Natural killer cell treated with Interleukin-12 subunit alpha and Interleukin-12 subunit beta and Interleukin-15 and Interleukin-18, amount 100 ng/mL, for 72 hours (primary cell): ENCODE results near the gene RAP1B. TPM values are rescaled to one million over a fixed set of nuclear protein-coding genes. Genes with fewer than 3 reads are reported as not detected.
A peak's percentile ranks its signal among the peaks of the same experiment; 100 is the strongest.

Experiments used
- ATAC-seq, 2 donors: fragments of 150-1000 bp; cut with Tn5 transposase in 1 of 2; sonication (Bioruptor Pico), chemical (Tn5 transposase) in 1 of 2; 2 replicates each; pipeline ENCODE4 v1.10.0; 2021
- DNase-seq: peaks from one replicate; pipeline ENCODE4 v3.0.0; 2022; ENCODE audit warnings: low spot score
- H3K27ac Mint-ChIP-seq, 2 donors: 1 replicate in 1 of 2; 2 replicates in 1 of 2; pipeline ENCODE4 v1.8.0; 2022; ENCODE audit warnings: mixed read lengths in 2 of 2, mild to moderate bottlenecking in 1 of 2, moderate library complexity in 1 of 2
- H3K27me3 Mint-ChIP-seq, 2 donors: 1 replicate in 1 of 2; 2 replicates in 1 of 2; pipeline ENCODE4 v1.8.0; 2022; ENCODE audit warnings: mixed read lengths in 2 of 2
- H3K36me3 Mint-ChIP-seq: one replicate; pipeline ENCODE4 v1.8.0; 2022; ENCODE audit warnings: mixed read lengths
- H3K4me1 Mint-ChIP-seq, 2 donors: 1 replicate in 1 of 2; 2 replicates in 1 of 2; pipeline ENCODE4 v1.8.0; 2022; ENCODE audit warnings: low read depth in 2 of 2, mixed read lengths in 2 of 2, mild to moderate bottlenecking in 1 of 2
- H3K4me3 Mint-ChIP-seq: one replicate; pipeline ENCODE4 v1.8.0; 2022; ENCODE audit warnings: mixed read lengths
- H3K9me3 Mint-ChIP-seq: 2 replicates; pipeline ENCODE4 v1.8.0; 2022; ENCODE audit warnings: mixed read lengths
- total RNA-seq, 2 donors: library from RNA; stranded (reverse); gene quantifications; one replicate each; pipeline ENCODE4 v1.2.3, GENCODE V29; 2022

Gene RAP1B
- total RNA-seq, 2 donors from 2014 or later: 328 to 448 TPM

DNA sequence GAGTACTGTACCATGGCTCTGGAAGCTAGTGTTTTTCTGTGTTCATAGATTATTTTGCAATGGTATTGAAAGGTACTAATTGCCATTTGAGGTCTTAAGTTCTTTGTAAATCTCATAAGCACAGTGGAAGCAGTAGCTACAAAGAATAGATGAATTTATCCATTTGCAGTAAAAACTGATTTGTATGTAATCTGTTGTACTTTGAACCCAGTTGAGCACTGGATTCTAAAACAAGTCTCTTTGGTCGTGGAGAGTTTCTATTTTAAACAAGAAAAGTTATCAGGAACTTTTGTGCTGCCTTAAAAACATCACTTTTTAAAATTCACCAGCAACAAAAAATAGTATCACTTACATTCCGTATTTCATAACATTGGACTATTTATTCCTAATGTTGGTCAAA, 4.1 kb downstream of the RAP1B start:
- ATAC-seq (no peak), DNase-seq (no peak)
- Mint-ChIP-seq H3K4me1 (peaks cover 48 to 66% of the 10 kb centered on the region in 2 donors), H3K36me3 (peaks cover 35% of the 10 kb centered on the region), H3K4me3 (peak overlapping the region; percentile 99), H3K9me3 (no peaks in the 10 kb centered on the region), H3K27me3 (no peaks in the 10 kb centered on the region), H3K27ac (peak overlapping the region; percentile 99)

DNA sequence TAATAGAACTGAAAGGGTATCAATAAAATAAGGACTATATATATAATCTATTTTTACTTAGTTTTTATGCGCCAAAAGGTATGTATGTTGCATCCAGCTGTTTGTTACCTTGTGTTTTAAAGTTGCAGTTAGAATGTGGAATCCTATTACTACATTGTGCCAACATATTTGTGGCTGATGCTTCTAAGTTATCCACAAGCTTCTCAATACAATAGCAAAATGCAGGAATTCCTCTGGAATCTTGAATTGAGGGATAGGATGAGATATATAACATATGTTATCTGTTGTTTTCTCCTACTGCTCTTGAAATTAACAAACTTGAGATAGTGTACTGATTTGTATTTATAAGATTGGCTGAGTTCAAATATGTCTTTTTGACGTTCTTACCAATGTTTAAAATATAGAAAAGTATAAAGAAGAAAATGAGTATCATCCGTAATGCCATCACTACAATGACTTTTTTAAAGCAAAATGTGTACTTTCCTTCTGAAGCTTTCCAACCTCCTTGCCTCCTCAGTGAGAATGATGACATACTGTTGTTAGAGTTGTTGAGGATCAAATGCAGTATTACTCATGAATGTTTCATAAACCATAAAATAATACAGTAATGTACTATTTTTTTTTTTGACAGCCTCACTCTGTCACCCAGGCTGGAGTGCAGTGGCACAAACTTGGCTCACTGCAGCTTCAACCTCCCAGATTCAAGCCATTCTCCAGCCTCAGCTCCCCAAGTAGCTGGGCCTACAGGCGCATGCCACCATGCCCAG, 6.6 kb downstream of the RAP1B start:
- no peak for DNase-seq
- peak overlapping the region; percentile 39 for H3K4me3 Mint-ChIP-seq
- H3K36me3 Mint-ChIP-seq: peaks cover 28% of the 10 kb centered on the region
- H3K9me3 Mint-ChIP-seq: no peaks in the 10 kb centered on the region
- H3K27ac Mint-ChIP-seq: peak overlapping the region; percentile 99
- peak; percentile 52 to 75 for ATAC-seq
- H3K4me1 Mint-ChIP-seq: peaks cover 64 to 77% of the 10 kb centered on the region in 2 donors
- no peaks in the 10 kb centered on the region for H3K27me3 Mint-ChIP-seq

DNA sequence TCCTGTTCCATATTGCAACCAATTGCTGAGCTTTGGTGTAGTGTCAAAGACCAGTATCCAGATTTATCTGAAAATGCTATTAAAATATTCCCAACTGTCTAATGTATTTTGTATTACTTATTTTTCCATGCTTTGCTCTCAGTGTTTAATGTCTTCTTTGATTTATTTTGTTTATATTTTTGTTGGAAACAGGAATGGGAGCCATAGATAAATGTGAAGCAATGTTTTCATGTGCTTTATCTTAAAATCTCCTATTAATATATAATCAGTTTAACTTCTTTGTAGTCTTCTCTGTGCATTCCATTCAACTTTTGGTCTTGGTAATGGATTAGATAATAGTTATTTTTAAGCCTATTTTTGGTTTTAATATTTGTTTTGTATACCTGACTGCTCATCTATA, 8.8 kb downstream of the RAP1B start:
- no peak for ATAC-seq
- H3K4me3 Mint-ChIP-seq: peak overlapping the region; percentile 44
- DNase-seq: no peak
- H3K27ac Mint-ChIP-seq: peak overlapping the region; percentile 99
- H3K9me3 Mint-ChIP-seq: no peaks in the 10 kb centered on the region
- peaks cover 66 to 75% of the 10 kb centered on the region in 2 donors for H3K4me1 Mint-ChIP-seq
- H3K36me3 Mint-ChIP-seq: peaks cover 16% of the 10 kb centered on the region
- no peaks in the 10 kb centered on the region for H3K27me3 Mint-ChIP-seq

DNA sequence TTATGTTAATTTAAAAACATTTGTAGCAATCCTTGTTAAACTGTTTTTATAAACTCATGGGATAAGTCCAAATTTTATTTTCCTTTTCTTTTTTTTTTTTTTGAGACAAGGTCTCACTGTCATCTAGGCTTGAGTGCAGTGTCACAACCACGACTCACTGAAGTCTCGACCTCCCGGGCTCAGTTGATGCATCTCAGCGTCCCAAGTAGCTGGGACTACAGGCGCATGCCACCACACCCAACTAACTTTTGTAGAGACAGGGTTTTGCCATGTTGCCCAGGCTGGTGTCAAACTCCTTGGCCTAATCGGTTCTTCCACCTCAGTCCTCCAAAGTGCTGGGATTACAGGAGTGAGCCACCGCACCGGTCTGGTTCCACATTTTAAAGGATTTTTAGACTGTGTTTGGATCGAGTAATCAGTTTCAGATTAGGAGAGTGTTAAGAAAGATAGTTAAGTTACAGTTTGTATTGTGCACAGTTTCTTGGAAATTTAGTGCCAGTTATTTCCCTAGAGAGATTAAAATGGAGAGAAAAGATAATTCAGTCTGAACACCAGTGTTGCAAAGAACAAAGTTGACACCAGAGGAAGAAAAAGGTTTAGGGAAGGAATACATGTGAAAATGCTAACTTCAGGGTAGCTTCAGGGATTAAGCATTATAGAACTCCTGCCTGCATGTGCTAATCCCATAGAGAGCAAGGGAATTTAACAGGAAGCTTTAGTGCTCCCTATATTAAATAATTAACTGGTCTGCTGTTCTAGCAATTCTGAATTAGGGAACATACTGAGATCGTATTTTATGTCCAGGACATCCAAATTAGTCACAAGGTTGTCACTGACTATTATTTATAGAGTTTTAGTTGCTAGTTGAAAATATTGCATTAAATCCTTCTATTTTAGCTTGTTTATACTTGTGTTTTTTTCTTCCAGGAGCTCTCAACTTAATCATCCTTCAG, 10.1 kb downstream of the RAP1B start:
- no peak for ATAC-seq
- Mint-ChIP-seq H3K4me3 (peak overlapping the region; percentile 77), H3K4me1 (peaks cover 62 to 72% of the 10 kb centered on the region in 2 donors), H3K27ac (peak overlapping the region; percentile 66 to 99), H3K36me3 (peaks cover 19% of the 10 kb centered on the region), H3K9me3 (no peaks in the 10 kb centered on the region), H3K27me3 (no peaks in the 10 kb centered on the region)
- no peak for DNase-seq

DNA sequence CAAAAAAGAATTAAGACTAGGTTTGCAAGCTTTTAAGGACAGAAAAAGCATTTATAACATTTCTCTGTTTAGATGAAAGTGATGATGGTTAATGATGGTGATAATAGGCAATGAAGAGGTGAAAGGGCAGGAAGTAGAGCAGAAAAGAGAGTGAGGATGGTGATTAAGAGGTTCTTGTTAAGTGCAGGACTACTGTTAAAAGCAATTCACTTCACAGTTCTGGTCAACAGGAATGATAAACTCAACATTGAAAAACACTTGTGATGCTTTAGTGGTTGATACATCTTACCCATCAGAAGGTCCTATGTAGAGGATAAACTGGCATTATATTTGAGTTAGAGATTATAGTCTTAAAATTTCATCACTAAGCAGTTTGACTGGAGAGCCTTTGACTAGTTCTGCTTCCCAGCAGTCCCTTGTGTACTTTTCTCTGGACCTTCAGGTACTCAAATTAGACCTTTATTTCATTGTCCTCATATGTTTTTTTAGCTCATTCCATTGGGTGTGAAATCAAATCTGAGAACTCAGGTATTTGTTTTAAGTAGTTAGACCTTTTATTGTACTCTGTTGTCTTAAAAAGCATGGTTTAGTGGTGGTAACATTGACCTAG, 10.9 kb downstream of the RAP1B start:
- H3K4me1 Mint-ChIP-seq: peaks cover 69 to 79% of the 10 kb centered on the region in 2 donors
- H3K27ac Mint-ChIP-seq: peak overlapping the region; percentile 66 to 99
- H3K9me3 Mint-ChIP-seq: no peaks in the 10 kb centered on the region
- peak overlapping the region; percentile 77 for H3K4me3 Mint-ChIP-seq
- H3K27me3 Mint-ChIP-seq: no peaks in the 10 kb centered on the region
- ATAC-seq: peak in 1 of 2 donors; percentile 60
- peaks cover 27% of the 10 kb centered on the region for H3K36me3 Mint-ChIP-seq
- no peak for DNase-seq

DNA sequence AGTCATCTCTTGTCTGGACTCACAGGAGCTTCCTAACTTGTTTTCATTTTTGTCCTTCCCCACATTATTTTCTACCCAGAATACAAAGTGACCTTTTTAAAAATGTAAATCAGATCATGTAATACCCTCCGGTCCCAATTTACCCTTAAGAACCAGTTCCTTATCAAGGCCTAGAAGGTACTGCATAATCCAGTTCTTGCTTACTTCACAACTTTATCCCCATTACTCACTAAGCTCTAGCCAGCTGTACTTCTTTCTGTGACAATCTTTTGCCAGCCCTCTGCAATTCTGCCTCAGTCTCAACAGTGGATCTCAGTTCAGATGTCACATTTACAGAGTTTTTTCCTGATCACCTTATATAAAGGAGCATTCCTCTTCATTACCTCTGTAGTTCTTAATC, 11.6 kb downstream of the RAP1B start:
- H3K4me1 Mint-ChIP-seq: peaks cover 73 to 83% of the 10 kb centered on the region in 2 donors
- DNase-seq (no peak), ATAC-seq (peak in 1 of 2 donors; percentile 54)
- no peaks in the 10 kb centered on the region for H3K27me3 Mint-ChIP-seq
- H3K36me3 Mint-ChIP-seq: peaks cover 33% of the 10 kb centered on the region
- peak overlapping the region; percentile 66 to 99 for H3K27ac Mint-ChIP-seq
- no peaks in the 10 kb centered on the region for H3K9me3 Mint-ChIP-seq
- peak overlapping the region; percentile 77 for H3K4me3 Mint-ChIP-seq

DNA sequence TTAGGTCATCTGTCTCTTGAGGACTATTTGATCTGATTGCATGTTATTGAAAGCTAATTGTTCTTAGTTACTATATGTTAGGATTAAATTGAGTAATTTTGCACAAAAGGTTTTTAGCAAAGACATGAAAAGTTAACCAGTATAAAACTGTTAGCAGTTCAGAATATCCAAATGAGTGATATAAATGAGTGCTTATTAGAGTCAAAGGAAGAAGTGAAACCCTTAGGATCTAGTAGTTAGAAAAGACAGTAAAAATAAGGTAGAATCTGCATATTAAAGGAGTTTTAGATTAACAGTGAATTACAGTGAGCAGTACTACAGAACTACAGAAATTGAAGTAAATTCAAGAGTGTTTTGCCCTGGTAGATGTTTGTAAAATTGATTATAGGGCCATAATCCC, 12.4 kb downstream of the RAP1B start:
- Mint-ChIP-seq H3K4me1 (peaks cover 76 to 85% of the 10 kb centered on the region in 2 donors), H3K27ac (peak overlapping the region; percentile 66 to 99), H3K27me3 (no peaks in the 10 kb centered on the region), H3K4me3 (peak overlapping the region; percentile 77), H3K9me3 (no peaks in the 10 kb centered on the region), H3K36me3 (peaks cover 42% of the 10 kb centered on the region)
- ATAC-seq (no peak), DNase-seq (no peak)

DNA sequence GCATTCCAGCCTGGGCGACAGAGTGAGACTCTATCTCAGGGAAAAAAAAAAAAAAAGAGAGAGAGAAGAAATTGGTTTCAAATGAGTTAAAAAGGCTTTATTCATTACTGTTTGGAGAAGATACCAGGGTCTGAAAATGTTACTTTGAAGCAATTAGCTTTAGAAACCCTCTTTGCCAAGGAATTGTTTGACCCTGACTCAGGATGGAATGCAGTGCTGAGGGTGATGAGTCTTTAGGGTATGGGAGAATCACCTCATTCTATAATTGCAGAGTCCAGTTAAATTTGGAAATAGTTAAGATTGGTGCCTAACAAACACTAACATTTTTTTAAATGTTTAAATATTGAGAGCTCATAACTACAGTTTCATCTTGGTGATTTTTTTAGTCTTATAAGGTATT, 13.3 kb downstream of the RAP1B start:
- no peaks in the 10 kb centered on the region for H3K9me3 Mint-ChIP-seq
- peak overlapping the region; percentile 66 to 99 for H3K27ac Mint-ChIP-seq
- H3K4me1 Mint-ChIP-seq: peaks cover 77 to 83% of the 10 kb centered on the region in 2 donors
- DNase-seq (no peak), ATAC-seq (no peak)
- H3K36me3 Mint-ChIP-seq: peaks cover 44% of the 10 kb centered on the region
- peak overlapping the region; percentile 77 for H3K4me3 Mint-ChIP-seq
- H3K27me3 Mint-ChIP-seq: no peaks in the 10 kb centered on the region

DNA sequence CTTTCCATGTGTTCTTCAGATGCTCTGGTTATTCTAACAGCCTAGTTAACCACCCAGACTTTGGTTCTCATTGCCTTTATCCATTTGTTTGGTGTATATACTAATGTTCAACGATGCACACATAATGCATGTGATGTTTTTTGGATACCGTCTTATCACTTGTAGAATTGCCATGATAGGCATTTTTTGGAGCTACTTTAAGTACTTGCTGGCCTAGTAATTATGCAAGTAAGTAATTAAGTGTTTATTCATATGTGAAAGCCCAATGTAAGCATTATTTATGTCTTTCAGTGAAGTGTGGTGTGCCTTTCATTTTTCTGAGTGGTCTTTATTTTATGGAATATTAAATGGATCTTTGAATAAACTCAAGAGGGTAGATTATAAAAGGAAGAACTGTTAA, 14.2 kb downstream of the RAP1B start:
- ATAC-seq: no peak
- H3K27ac Mint-ChIP-seq: peak overlapping the region; percentile 62 to 79
- peak overlapping the region; percentile 70 for H3K4me3 Mint-ChIP-seq
- H3K9me3 Mint-ChIP-seq: no peaks in the 10 kb centered on the region
- no peak for DNase-seq
- no peaks in the 10 kb centered on the region for H3K27me3 Mint-ChIP-seq
- H3K4me1 Mint-ChIP-seq: peaks cover 75 to 81% of the 10 kb centered on the region in 2 donors
- H3K36me3 Mint-ChIP-seq: peaks cover 49% of the 10 kb centered on the region

DNA sequence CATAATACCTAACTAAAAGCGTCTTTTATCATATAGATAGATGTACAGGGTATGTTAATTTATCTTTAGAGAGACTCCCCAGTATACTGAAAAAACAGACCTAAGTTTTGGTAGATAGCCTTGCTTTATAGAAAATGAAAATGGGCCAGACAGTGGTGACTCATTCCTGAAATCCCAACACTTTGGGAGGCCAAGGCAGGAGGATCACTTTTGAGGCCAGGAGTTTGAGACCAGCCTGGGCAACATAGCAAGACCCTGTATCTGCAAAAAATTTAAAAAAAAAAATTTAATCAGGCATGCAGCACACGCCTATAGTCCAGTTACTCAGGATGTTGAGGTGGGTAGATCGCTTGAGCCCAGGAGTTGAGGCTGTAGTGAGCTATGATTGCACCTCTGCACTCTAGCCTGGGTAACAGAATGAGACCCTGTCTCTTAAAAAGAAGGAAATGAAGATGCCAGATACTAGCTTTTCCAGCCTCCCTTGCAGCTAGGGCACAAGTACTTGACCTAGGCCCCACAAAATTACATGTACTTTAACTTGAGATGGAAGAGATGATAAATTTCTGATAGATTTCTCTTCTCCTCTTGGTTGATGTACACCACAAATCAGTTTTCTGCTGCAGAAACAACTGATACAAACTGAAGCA, 17.1 kb downstream of the RAP1B start:
- H3K27me3 Mint-ChIP-seq: no peaks in the 10 kb centered on the region
- H3K4me3 Mint-ChIP-seq: no peak overlapping the region
- peaks cover 56% of the 10 kb centered on the region for H3K36me3 Mint-ChIP-seq
- peaks cover 72 to 80% of the 10 kb centered on the region in 2 donors for H3K4me1 Mint-ChIP-seq
- ATAC-seq: no peak
- H3K27ac Mint-ChIP-seq: peak overlapping the region in 1 of 2 donors; percentile 62
- H3K9me3 Mint-ChIP-seq: no peaks in the 10 kb centered on the region
- no peak for DNase-seq

DNA sequence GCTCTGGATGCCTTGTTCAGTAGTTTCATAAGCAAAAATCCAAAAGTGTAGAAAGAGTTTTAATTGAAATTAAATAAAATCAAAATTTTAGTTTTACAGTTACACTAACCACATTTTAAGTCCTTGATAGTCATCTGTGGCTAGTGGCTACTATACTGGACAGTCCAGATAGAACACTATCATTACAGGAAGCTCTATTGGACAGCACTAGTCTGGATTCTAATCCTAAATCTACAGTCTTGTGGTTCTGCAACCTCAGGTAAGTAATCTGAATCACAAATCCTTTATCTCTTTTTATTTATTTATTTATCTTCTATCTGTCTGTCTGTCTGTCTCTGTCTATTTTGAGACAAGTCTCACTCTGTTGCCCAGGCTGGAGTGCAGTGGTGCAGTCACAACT, 18.0 kb downstream of the RAP1B start:
- Mint-ChIP-seq H3K36me3 (peaks cover 49% of the 10 kb centered on the region), H3K9me3 (no peaks in the 10 kb centered on the region), H3K4me1 (peaks cover 72 to 80% of the 10 kb centered on the region in 2 donors), H3K27ac (peak overlapping the region; percentile 29 to 62), H3K4me3 (peak overlapping the region; percentile 54), H3K27me3 (no peaks in the 10 kb centered on the region)
- no peak for DNase-seq
- ATAC-seq: peak in 1 of 2 donors; percentile 36

DNA sequence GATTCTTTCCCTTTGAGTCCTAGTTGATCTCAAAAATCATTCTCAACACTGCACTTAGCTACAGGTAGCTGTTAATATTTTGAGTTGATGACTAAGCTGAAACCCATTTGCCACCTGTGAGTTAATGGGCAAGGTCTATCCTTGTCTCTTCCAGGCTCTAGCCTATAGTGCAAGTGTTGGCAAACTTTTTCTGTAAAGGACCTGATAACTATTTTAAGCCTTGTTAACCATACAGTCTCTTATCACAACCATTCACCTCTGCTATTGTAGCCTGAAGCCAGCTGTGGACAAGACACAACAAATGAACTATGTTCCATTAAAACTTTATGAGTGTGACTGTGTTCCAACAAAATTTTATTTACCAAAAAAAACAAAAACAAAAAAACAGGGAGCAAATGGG, 19.4 kb downstream of the RAP1B start:
- no peaks in the 10 kb centered on the region for H3K9me3 Mint-ChIP-seq
- H3K36me3 Mint-ChIP-seq: peaks cover 53% of the 10 kb centered on the region
- H3K27ac Mint-ChIP-seq: peak overlapping the region; percentile 62
- ATAC-seq (no peak), DNase-seq (no peak)
- peaks cover 75 to 84% of the 10 kb centered on the region in 2 donors for H3K4me1 Mint-ChIP-seq
- no peaks in the 10 kb centered on the region for H3K27me3 Mint-ChIP-seq
- peak overlapping the region; percentile 50 for H3K4me3 Mint-ChIP-seq

DNA sequence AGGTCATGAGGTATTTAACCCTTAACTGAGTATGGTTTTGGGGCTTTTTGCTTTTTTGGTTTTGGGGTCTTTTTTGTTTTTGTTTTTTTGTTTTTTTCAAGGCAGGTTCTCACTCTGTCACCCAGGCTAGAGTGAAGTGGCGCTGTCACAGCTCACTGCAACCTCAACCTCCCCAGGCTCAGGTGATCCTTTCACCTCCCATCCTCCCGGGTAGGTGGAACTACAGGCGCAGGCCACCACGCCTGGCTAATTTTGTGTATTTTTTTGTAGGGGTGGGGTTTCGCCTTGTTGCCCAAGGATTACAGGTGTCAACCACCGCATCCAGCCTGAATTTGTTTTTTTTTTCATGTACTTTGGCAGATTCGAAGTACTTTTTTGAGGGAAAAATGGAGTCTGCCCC, 19.9 kb downstream of the RAP1B start:
- H3K9me3 Mint-ChIP-seq: no peaks in the 10 kb centered on the region
- ATAC-seq (no peak), DNase-seq (no peak)
- H3K27me3 Mint-ChIP-seq: no peaks in the 10 kb centered on the region
- H3K36me3 Mint-ChIP-seq: peaks cover 50% of the 10 kb centered on the region
- H3K4me1 Mint-ChIP-seq: peaks cover 79 to 81% of the 10 kb centered on the region in 2 donors
- H3K27ac Mint-ChIP-seq: peak overlapping the region; percentile 62
- peak overlapping the region; percentile 50 for H3K4me3 Mint-ChIP-seq
